Cardiac fibroblast (primary cell): Measurements from ENCODE around the gene SIRT3.

Source experiments
- DNase-seq, 2 donors: peaks; one replicate each; pipeline versions ENCODE4 v3.0.0 to v3.0.0-alpha.2; 2010; ENCODE audit warnings: low read depth in 2 of 2
- H3K4me3 ChIP-seq, 2 donors: replicated peaks in 1 of 2; 1 replicate in 1 of 2; 2 replicates in 1 of 2; pipeline ENCODE4 v1.5.1; 2011; ENCODE audit warnings: low read depth in 2 of 2, low read length in 2 of 2, mild to moderate bottlenecking in 2 of 2, moderate library complexity in 1 of 2
- CTCF ChIP-seq: IDR thresholded peaks from one replicate; pipeline ENCODE4 v1.5.1; 2011; ENCODE audit warnings: low read depth, mild to moderate bottlenecking, low read length, inconsistent platforms

The SIRT3 gene

GRCh38 chr11:203056-203944, 32.8 kb downstream of the SIRT3 start:
- H3K4me3 ChIP-seq: no peak overlapping the region
- no peak for TF ChIP-seq CTCF
- no peak for DNase-seq

DNA sequence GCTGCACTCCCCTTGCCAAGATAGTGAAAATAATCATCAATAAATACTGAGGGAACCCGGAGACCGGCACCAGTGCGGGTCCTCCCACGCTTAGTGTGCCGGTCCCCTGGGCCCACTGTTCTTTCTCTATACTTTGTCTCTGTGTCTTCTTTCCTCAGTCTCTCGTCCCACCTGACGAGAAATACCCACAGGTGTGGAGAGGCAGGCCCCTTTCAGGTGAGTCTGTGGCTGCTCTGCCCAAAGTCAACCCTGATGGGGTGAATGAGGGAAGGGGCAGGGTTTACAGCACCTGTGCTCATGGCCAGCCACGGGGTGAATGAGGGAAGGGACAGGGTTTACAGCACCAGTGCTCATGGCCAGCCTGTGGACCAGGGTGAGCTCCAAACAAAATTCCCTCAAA, 33.7 kb downstream of the SIRT3 start:
- no peak for TF ChIP-seq CTCF
- no peak overlapping the region for H3K4me3 ChIP-seq

GRCh38 chr11:201966-202365, 34.2 kb downstream of the SIRT3 start:
- H3K4me3 ChIP-seq: no peak overlapping the region
- no peak for DNase-seq
- no peak for TF ChIP-seq CTCF

More for the DNA sequence above, 33.7 kb downstream of the SIRT3 start:
- no peak for DNase-seq

DNA sequence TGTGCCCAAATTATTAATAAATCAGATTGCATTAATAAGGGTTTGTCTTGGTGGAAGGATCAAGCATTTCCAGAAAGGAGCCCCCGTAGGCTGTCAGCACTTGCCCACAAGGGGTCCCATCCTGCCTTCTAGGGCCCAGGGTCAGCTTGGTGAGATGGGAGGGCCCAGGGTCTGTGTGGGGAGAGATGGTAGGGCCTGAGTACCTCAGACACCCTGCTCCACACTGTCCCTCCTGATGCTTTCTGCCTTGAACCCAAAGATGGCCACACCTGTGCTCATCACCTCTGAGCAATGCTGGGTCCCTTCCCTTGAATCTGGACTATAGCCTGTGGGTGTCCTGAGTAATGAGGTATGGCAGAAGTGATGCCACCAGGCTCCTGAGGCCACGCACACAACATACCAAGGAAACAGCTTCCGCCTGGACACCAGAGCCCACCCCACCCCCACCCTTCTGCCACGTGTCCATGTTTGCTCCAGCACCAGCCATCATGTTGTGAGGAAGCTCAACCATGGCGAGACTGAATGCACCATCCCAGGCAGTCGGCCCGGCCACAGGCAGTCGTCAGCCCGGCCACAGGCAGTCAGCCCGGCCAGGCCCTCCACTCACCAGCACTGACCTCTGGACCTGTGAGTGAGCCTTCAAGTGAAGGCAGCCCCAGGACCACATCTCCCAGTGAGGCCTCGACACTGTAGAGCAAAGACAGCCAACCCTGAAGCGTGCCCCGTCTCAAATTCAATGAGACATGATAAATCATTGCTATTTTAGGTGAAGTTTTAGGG, 35.7 kb downstream of the SIRT3 start:
- no peak for TF ChIP-seq CTCF
- DNase-seq: no peak

GRCh38 chr11:199782-200181, 36.4 kb downstream of the SIRT3 start:
- H3K4me3 ChIP-seq: no peak overlapping the region
- no peak for TF ChIP-seq CTCF
- DNase-seq: no peak

More for the DNA sequence above, 35.7 kb downstream of the SIRT3 start:
- H3K4me3 ChIP-seq: no peak overlapping the region

DNA sequence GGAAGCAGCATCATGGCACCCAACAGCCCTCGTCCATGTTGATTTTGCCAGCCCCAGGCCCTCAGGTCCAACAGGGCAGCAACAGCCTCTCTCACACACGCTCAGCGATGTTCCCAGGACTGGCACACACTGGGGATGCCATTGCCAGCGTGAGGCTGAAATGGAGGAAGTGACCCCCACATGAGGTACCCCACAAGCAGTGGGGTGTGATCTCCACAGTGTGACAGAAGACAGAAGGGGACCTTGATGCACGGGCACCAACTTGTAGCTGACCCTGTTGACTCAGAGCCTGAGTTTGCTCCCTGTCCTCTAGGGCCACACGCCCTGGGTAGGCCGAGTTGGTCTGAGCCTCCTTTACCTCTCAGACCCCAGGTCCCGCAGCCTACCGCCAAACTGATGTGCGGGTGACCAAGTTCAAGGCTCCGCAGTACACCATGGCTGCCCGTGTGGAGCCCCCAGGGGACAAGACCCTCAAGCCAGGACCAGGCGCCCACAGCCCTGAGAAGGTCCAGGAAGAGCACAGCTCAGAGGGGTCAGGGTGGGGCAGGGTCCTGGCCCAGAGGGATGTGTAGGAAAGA, 37.0 kb downstream of the SIRT3 start:
- no peak for DNase-seq
- TF ChIP-seq CTCF: no peak
- H3K4me3 ChIP-seq: no peak overlapping the region
